ENCODE measurements around the gene ARRDC5.

DNA sequence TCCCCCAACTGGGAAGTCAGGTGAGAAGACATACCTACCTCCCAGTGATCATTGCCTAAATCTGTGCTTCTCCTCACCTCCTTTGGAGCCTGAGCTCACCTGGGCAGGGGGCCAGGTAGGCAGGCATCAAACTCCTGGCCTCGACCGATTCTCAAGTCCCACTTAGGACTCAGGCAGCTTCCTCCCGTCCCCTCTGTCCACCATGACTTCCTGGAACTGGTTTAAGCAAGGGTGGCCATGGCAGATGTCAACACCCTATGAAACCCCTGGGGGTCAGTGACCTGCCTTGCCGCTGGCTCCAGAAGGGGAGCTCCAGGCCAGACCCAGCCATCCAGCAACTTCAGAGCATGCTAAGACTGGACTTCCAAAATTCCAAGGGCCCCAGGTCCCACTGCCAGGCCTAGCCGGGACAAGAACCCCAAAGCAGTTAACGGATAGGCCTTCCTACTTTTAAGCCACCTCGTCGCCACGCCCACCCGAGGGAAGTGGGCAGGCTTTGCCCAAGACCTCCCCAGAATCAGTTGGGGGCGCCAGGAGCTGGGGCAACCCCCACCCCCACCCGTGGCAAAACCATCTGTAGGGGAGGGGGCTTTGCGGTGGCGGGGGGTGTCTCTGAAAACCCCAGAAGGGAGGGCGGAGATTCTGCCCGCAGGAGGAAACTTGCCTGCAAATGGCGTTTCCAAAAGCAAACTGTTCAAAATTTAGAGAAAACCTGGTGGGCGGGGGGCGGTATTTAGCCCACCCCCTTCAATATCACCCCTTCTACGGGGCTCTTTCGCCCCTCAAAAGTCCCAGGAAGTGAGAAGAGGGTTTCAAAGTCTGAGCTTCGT, 35.9 kb downstream of the ARRDC5 start:
- TF ChIP-seq, protein P1, sequence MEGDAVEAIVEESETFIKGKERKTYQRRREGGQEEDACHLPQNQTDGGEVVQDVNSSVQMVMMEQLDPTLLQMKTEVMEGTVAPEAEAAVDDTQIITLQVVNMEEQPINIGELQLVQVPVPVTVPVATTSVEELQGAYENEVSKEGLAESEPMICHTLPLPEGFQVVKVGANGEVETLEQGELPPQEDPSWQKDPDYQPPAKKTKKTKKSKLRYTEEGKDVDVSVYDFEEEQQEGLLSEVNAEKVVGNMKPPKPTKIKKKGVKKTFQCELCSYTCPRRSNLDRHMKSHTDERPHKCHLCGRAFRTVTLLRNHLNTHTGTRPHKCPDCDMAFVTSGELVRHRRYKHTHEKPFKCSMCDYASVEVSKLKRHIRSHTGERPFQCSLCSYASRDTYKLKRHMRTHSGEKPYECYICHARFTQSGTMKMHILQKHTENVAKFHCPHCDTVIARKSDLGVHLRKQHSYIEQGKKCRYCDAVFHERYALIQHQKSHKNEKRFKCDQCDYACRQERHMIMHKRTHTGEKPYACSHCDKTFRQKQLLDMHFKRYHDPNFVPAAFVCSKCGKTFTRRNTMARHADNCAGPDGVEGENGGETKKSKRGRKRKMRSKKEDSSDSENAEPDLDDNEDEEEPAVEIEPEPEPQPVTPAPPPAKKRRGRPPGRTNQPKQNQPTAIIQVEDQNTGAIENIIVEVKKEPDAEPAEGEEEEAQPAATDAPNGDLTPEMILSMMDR (conservative IDR thresholded peaks at IDR 0.05), result no peak
- no peak for TF ChIP-seq EZH2 (IDR thresholded peaks at IDR 0.05; ENCODE audit: low read depth)
